ENCODE measurements around the gene SLFNL1.

Gene SLFNL1

GRCh38 chr1:41021526-41022308, at the start of gene SLFNL1:
TSS of gene SLFNL1 (minus strand) at chr1:41021725. CDS start at chr1:41020660, 1,065 bp downstream.
- no peak for DNase-seq

GRCh38 chr1:41056907-41057306, 35.4 kb upstream of the SLFNL1 start:
- no peak for DNase-seq

- DNase-seq: no peak
Measured at GRCh38 chr1:41053316-41053715, 31.8 kb upstream of the SLFNL1 start.

GRCh38 chr1:41051022-41051421, 29.5 kb upstream of the SLFNL1 start:
- DNase-seq: no peak

DNA sequence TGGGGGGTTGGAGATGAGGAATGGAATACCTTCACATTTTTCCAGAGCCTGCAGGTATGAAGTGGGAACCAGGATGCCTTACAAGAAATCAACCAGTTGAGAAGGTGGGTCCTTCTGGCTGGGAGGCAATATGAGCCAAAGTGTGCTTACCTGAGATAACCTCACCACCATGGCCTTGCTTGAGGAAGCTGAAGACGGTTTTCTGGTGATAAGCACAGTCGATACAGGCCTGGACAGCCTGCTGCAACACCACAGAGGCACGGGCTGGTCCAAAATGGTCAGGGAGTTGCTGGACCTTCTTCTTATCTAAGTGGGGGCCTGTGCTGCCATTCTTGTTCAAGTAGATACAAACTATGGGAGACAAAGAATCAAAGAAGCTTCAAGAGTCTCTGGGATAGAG, 27.0 kb upstream of the SLFNL1 start:
- DNase-seq: no peak

GRCh38 chr1:41046347-41046775, 24.8 kb upstream of the SLFNL1 start:
- DNase-seq: no peak

DNA sequence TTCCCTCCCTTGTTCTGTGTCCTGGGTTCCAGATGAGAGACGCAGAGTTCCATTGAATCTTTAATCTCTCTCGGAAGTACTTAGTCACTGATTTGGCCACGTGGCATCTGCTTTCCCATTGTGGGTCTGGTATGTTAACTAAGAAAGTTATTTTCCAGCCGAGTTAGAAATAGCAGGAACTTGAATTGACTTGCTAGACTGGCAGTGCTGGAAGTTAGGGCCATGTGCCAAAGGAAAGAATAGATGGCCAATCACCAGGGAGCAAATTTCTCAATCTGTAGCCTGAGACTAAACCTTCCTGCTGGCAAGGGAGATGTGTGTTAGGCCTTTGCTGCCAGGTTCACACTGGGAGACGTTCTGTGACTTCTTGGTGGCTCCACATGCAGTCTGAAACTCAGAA, 24.2 kb upstream of the SLFNL1 start:
- no peak for DNase-seq

DNA sequence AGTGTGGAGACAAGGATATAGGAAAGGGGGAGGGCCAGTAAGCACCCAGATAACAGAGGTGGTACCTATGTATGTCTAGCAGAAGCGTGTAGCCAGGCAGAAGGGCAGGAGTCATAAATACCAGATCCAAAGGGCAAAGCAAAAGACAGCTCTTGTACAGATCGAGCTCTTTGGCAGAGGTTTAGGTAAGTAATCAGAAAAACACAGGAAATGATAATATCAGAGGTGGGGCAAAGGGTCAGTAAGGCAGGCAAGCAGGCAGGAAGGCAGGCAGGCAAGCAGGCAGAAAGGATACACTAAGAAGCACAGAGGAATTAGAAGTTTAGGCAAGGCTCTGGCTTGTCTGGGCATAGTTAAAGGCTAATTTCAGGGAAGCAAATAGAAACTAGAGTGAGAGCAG, 22.7 kb upstream of the SLFNL1 start:
- DNase-seq: no peak

GRCh38 chr1:41041614-41042270, 20.2 kb upstream of the SLFNL1 start:
- no peak for DNase-seq

DNA sequence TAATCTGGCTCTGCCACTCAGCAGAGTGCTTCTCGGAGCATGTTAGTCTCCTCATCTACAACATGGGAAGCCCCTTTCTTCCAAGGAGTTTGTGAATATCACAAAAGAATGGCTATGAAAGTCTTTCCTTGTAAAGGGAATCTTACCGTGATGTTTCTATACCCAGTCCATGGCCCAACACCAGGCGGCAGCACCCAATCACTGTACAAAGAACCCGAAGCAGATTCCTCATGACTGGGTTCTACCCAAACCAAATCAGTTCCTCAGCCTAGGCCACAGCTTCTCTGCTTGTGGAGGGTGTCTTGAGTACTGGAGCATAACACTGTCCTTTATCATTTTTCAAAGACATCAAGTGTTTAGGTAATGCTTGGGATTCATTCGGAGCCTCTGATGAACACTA, 16.6 kb upstream of the SLFNL1 start:
- DNase-seq: no peak

- no peak for DNase-seq
Measured at GRCh38 chr1:41037116-41037903, 15.8 kb upstream of the SLFNL1 start.

DNA sequence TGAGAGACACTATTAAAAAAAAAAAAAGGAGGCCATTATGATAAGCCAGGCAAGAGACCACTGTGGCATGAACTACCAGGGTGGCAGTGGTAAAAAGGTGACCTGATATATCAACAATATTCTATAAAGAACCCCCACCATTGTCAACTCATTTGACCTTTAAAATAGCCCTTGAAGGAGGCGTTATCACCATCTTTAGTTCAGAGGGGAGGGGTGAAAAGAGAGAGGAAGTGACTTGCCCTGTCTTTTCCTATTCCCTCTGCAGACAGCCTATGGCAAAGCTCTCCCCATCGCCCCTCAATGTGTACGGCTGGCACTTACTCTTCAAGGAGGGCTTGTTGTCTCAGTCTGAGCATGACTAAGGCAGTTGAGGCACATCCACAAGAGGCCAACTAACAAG, 11.7 kb upstream of the SLFNL1 start:
- no peak for DNase-seq

GRCh38 chr1:41032147-41032546, 10.6 kb upstream of the SLFNL1 start:
- DNase-seq: no peak

DNA sequence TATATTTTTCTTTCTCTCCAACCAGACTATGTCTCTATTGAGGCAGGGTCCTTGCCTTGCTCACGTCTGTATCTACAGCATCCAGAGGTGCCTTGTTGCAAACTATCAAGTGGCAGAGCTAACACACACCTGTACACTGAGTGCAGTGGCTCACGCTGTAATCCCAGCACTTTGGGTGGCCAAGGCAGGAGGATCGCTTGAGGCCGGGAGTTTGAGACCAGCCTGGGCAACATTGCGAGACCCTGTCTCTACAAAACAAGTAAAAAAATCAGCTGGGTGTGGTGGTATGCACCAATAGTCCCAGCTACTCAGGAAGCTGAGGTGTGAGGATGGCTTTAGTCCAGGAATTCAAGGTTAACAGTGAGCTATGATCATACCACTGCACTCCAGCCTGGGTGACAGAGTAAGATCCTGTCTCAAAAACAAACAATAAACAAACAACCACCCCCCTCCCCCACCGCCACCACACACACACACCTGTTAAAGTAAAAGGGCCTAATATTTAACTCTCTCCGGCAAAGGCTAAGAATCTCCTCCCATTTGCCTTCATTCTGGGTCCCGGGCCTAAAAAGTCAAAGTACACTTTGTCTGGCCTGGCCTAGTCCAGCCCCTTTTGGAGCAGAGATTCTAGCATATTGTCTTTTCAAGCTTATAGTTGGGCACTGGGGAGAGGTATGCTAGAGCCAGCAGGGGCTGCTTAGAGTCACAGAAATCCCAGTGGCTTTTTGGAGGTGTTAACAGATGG, 9.5 kb upstream of the SLFNL1 start:
- no peak for DNase-seq

GRCh38 chr1:41028034-41028642, 6.6 kb upstream of the SLFNL1 start:
- no peak for DNase-seq

DNA sequence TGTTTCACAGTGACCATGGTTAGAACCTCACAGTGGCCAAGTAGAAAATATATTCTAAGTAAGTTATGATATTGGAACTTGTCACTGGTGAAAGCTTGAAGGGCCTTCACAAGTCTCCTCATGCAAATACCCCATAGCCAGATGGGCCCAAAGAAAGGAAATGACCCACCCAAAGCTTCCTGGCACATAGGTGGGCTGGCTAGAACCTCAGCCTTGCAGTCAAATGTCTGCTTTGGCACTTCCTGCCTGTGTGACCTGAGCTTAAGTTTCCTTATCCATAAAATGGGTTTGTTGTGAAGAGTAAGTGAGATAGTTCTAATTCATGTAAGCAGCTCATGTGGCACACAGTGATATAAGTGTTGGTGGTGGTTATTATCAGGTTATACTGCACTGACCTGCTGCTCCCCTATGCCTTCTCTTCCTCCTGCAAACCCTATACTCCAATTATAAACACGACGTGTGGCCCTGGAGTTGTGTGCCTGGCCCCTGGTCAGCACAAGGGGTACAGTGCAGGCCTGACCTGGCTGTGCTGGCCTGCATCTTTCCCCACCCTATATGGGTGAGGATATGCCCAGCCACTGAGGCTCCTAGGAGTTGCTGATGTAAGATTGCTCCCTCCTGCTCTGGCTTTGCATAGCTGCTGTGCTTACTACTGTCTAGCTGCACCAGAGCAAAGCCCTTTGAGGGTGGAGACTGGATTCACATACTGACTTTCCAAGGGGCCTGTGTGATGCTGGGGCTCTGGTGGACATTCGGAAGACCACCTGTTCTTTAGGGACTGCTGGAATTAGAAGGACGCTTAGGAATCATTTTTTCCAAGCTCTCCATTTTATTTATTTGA, 4.7 kb upstream of the SLFNL1 start:
- DNase-seq: no peak

GRCh38 chr1:41024953-41025352, 3.4 kb upstream of the SLFNL1 start:
- DNase-seq: no peak

GRCh38 chr1:41023279-41023990, 1.9 kb upstream of the SLFNL1 start:
- no peak for DNase-seq

GRCh38 chr1:41022424-41022823, 899 bp upstream of the SLFNL1 start:
- no peak for DNase-seq

DNA sequence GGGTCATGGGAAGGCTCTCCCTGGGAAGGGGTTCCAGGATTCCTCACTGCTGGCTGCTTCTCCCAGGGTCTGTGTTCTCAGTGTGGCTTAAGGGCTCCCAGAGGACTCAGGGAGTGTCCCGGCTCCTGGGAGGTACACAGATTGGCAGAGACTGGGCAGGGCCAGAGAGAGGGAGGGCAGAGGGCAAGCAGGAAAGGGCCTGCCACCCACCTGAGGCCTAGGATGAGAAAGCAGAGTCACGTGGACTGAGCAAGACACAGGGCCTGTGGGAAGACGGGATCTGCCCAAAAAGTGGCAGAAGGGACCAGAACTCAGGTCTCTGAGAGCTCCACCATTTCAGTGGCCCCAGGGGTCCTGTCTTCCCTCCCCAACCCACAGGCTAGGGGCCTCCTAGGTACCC, 871 bp downstream of the SLFNL1 start:
- no peak for DNase-seq

DNA sequence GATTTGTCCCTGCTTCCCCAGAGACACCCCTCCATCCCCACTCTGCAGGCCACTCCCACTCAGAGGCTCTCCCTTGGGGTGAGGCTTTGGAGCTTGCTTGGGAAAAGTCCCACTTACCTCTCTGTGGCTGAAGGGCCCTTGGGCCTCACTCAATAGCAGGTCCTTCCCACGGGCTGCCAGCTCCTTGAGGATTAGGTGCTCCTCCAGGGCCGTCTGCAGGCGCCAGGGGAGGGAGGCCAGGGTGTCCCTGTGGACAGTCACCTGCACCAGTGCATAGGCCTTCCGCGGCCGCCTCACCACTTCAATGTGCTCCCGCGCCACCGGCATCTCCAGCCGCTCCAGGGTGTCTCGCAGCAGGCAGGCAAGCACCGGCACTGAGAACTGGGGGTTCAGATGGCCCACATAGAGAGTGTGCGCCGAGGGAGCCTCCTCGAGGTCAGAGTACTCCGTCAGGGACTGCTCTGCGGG, 1.4 kb downstream of the SLFNL1 start:
- DNase-seq: no peak
